ENCODE data around the gene TMEM167B.

DNA sequence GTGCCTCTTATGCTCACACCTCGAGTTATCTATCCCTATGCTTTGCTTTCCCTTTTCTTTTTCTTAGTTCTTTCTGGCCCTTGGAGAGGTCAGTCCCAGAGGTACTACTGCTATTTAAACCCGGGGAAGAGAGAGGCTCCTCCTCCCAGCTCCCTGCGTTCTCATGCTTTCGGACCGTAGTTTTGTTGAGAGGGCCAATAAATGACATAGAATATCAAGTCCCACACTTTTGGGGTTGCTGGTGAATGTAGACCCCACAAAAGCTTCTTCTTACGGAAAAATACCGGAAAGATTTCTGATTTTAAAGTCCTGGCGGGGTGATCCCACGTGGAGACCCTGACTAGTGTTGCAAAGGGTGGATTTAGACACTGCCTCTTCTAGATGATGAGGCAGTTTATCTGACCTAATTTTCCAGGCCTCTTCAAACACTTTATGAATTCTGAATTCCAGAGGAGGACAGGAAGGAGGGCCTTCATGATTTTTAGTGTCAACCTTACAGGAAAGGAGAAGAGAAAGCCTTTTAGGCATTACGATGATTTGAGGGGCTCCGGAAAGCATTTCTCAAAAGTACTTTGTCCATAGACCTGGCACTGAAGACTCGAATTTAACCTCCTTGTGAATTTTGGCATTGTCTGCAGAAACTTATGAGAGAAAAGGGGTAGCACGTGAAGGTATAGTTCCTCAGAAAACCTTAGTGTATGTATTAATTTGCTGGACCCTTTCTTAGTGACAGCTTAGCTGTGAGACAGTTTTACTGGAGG lies 694 bp downstream of the TMEM167B start:
- TF ChIP-seq, protein P1, sequence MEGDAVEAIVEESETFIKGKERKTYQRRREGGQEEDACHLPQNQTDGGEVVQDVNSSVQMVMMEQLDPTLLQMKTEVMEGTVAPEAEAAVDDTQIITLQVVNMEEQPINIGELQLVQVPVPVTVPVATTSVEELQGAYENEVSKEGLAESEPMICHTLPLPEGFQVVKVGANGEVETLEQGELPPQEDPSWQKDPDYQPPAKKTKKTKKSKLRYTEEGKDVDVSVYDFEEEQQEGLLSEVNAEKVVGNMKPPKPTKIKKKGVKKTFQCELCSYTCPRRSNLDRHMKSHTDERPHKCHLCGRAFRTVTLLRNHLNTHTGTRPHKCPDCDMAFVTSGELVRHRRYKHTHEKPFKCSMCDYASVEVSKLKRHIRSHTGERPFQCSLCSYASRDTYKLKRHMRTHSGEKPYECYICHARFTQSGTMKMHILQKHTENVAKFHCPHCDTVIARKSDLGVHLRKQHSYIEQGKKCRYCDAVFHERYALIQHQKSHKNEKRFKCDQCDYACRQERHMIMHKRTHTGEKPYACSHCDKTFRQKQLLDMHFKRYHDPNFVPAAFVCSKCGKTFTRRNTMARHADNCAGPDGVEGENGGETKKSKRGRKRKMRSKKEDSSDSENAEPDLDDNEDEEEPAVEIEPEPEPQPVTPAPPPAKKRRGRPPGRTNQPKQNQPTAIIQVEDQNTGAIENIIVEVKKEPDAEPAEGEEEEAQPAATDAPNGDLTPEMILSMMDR (IDR thresholded peaks at IDR 0.05; ENCODE audit: low read depth, low read length, missing input control), result no peak
- TF ChIP-seq YY1 (IDR thresholded peaks at IDR 0.05), result no peak
- TF ChIP-seq, protein P2, sequence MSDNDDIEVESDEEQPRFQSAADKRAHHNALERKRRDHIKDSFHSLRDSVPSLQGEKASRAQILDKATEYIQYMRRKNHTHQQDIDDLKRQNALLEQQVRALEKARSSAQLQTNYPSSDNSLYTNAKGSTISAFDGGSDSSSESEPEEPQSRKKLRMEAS (IDR thresholded peaks at IDR 0.05), result peak; percentile 9
- peak; percentile 4 for TF ChIP-seq TAF1 (conservative IDR thresholded peaks at IDR 0.05)
- TF ChIP-seq, protein P3, sequence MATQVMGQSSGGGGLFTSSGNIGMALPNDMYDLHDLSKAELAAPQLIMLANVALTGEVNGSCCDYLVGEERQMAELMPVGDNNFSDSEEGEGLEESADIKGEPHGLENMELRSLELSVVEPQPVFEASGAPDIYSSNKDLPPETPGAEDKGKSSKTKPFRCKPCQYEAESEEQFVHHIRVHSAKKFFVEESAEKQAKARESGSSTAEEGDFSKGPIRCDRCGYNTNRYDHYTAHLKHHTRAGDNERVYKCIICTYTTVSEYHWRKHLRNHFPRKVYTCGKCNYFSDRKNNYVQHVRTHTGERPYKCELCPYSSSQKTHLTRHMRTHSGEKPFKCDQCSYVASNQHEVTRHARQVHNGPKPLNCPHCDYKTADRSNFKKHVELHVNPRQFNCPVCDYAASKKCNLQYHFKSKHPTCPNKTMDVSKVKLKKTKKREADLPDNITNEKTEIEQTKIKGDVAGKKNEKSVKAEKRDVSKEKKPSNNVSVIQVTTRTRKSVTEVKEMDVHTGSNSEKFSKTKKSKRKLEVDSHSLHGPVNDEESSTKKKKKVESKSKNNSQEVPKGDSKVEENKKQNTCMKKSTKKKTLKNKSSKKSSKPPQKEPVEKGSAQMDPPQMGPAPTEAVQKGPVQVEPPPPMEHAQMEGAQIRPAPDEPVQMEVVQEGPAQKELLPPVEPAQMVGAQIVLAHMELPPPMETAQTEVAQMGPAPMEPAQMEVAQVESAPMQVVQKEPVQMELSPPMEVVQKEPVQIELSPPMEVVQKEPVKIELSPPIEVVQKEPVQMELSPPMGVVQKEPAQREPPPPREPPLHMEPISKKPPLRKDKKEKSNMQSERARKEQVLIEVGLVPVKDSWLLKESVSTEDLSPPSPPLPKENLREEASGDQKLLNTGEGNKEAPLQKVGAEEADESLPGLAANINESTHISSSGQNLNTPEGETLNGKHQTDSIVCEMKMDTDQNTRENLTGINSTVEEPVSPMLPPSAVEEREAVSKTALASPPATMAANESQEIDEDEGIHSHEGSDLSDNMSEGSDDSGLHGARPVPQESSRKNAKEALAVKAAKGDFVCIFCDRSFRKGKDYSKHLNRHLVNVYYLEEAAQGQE (IDR thresholded peaks at IDR 0.05), result no peak
- TF ChIP-seq, protein P4, sequence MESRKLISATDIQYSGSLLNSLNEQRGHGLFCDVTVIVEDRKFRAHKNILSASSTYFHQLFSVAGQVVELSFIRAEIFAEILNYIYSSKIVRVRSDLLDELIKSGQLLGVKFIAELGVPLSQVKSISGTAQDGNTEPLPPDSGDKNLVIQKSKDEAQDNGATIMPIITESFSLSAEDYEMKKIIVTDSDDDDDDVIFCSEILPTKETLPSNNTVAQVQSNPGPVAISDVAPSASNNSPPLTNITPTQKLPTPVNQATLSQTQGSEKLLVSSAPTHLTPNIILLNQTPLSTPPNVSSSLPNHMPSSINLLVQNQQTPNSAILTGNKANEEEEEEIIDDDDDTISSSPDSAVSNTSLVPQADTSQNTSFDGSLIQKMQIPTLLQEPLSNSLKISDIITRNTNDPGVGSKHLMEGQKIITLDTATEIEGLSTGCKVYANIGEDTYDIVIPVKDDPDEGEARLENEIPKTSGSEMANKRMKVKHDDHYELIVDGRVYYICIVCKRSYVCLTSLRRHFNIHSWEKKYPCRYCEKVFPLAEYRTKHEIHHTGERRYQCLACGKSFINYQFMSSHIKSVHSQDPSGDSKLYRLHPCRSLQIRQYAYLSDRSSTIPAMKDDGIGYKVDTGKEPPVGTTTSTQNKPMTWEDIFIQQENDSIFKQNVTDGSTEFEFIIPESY (IDR thresholded peaks at IDR 0.05), result no peak
- TF ChIP-seq SP1 (IDR thresholded peaks at IDR 0.05), result no peak
- TF ChIP-seq EGR1 (IDR thresholded peaks at IDR 0.05; ENCODE audit: low read depth in 2 of 2), result no peak
- TF ChIP-seq JUND (IDR thresholded peaks at IDR 0.05), result no peak
- TF ChIP-seq RAD21 (IDR thresholded peaks at IDR 0.05), result no peak
- no peak for TF ChIP-seq GABPA (IDR thresholded peaks at IDR 0.05 in 1 of 2, conservative IDR thresholded peaks at IDR 0.05 in 1 of 2)
- TF ChIP-seq FOXA1 (IDR thresholded peaks at IDR 0.05), result no peak
- TF ChIP-seq, protein P5, sequence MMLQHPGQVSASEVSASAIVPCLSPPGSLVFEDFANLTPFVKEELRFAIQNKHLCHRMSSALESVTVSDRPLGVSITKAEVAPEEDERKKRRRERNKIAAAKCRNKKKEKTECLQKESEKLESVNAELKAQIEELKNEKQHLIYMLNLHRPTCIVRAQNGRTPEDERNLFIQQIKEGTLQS (IDR thresholded peaks at IDR 0.05), result no peak

All from liver (tissue), 3 donors.